COLO829 (cell line): ENCODE measurements around the gene SLC2A3.
"Not testable (repeated sequence)": the region's sequence is repeated elsewhere in the genome, so short reads cannot be mapped to it uniquely, and the experiment has no call there.

ENCODE experiments used
- DNase-seq: peaks from one replicate; pipeline ENCODE4 v3.0.0; 2012; ENCODE audit warnings: low spot score

Gene SLC2A3

DNA sequence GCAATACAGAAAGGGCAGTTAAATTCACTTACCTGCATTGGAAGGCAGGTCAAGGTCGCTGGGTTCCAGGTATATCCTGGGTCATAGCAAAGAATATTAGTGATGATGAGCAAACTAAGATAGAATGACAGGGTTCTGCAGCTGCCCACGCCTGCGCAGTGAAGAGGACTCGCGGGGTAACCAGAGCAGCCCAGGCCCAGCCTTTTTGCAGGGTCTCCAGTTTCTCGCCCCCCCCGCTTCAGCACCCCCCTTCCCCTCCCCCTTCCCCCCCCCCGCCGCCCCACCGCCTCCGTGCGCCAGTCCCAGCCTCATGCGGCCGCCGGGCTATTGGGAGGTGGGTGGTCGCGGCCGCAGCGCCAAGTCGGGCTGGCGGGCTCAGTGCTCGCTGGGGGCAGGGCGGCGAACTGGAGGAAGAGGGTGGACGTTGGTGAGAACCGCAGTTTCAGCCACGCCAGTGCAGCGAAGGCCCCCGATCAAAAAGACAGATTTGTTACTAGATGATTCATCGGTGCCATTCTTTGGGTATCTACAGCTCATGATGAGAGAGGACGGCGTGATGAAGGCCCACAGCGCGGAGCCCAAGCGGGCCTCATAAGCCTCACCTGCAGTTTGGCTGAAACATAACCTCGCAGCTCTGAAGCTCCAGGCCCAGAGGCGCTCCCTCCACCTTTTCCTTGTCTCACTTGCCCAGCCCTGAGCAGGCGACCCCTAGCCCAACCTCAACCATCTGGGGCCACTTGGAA lies 20.2 kb downstream of the SLC2A3 start:
- no peak for DNase-seq

DNA sequence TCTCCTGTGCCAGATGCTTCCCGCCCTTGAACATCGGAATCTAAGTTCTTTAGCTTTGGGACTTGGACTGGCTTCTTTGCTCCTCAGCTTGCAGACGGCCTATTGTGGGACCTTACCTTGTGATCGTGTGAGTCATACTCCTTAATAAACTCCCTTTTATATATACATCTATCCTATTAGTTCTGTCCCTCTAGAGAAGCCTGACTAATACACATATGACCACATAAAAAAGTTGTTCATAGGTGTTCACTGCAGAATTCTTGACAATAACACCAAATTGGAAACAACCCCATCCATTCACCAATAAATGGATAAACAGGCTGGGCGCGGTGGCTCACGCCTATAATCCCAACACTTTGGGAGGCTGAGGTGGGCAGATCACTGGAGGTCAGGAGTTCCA lies 25.9 kb downstream of the SLC2A3 start:
- DNase-seq = peak; percentile 71

DNA sequence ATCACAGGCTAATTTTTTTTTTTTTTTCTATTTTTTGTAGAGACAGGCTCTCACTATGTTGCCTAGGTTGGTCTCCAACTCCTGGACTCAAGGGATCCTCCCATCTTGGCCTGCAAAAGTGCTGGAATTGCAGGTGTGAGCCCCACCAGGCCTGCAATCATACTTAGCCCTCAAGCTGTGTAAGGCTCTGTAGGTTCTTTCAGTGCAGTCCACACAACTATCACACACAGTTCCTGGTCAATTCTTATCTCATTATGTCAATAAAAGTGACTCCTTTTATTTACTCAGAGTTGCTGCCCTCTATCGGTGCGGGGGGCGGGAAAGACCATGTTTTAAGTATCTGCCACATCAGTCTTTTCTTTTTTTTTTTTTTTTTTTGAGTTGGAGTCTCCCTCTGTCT lies 29.0 kb downstream of the SLC2A3 start:
- peak; percentile 56 for DNase-seq

DNA sequence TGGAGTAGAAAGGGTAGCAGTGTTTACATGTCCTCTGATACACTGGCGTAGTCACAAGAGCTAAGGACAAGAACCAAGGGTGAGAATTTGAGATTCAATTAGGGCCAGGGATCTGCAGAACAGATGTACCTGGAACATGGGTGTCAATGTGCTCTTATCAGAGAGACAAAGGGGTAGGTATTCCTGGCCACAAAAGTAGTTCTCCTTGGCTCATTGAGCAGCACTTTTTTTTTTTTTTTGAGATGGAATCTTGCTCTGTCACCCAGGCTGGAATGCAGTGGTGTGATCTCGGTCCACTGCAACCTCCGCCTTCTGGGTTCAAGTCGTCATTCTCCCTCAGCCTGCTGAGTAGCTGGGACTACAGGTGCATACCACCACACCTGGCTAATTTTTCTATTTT lies 29.7 kb downstream of the SLC2A3 start:
- not testable (repeated sequence) for DNase-seq

DNA sequence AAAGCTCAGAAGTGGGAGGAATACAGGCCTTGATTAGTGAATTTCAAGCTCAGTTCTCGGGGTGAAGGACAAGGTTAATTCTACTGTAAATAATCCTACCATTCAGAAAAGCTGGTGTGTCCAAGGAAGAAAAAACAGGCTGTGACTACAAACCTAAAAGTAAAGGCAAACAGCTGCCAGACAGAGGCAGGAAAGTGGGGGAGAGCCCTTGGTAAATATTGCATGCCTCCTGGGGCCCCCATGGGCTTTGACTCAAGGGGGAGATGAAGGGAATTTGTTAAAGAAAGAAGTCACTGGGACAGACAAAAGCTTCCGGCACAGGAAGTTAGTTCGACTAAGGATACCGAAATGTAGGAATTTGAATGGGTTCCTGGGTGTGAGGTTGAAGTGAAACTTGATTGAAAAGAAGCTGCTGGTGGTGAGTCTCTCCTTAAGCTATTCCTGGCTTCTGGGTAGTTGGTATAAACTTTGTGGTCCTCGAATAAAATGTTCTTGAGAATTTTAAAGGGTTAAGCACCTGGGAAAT lies 30.3 kb downstream of the SLC2A3 start:
- not testable (repeated sequence) for DNase-seq

DNA sequence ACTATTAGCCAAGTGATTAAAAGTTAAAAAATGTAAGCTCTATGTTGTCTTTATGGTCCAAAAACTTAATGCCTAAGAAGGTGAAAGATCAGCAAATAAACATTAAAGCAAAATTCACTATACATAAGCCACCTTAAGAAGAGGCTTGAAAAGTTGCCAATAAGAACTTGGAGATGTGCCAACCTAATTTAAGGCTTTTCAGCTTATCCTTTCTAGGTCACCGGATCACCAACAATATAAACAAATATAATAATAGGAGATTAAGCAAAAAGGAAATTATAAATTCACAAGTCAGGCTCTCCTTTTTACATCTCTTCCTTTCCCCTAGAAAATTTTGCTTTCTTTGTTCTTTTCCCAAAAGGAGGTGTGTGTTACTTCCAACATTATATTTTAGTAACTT lies 30.9 kb downstream of the SLC2A3 start:
- DNase-seq = no peak

DNA sequence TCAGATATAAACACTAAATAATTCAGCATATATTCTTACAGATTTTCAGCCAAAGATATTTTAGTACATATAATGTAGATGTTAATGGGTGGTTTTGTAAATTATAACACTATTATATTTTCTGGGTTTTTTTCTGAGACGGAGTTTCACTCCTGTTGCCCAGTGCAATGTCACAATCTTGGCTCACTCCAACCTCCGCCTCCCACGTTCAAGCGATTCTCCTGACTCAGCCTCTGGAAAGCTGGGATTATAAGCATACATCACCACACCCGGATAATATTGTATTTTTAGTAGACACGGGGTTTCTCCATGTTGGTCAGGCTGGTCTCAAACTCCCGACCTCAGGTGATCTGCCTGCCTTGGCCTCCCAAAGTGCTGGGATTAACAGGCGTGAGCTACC lies 33.6 kb downstream of the SLC2A3 start:
- not testable (repeated sequence) for DNase-seq

DNA sequence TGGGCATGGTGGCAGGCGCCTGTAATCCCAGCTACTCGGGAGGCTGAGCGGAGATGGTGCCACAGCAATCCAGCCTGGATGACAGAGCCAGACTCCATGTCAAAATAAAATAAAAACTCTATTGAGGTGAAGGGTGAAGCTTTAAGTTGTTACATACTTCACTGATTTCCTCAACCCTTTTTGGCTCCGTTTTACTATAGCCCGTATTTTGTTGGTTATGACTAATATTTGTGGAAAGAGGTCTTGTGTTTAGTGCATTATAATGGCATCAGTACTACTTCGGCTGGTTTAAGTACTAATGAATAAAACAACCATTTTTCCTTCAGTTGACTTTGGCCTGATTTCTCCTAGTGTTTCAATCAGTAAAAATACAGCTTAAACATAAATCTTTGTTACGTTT lies 36.2 kb downstream of the SLC2A3 start:
- no peak for DNase-seq

DNA sequence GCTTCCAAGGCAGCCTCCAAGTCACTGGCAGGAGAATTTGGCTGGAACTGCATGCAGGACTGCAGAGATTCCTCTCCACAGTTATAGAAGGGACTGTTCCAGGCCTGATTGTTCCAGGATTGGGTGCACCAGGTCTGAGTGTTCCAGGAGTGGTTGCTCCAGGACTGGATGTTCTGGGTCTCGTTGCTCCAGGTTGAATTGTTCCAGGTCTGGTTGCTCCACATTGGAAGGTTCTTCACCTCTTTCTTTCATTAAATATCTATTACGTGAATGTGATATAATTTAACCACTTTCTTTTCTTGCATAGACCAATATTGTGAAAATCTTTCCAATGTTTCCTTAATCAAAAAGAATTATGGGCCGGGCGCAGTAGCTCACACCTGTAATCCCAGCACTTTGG lies 39.3 kb downstream of the SLC2A3 start:
- not testable (repeated sequence) for DNase-seq

DNA sequence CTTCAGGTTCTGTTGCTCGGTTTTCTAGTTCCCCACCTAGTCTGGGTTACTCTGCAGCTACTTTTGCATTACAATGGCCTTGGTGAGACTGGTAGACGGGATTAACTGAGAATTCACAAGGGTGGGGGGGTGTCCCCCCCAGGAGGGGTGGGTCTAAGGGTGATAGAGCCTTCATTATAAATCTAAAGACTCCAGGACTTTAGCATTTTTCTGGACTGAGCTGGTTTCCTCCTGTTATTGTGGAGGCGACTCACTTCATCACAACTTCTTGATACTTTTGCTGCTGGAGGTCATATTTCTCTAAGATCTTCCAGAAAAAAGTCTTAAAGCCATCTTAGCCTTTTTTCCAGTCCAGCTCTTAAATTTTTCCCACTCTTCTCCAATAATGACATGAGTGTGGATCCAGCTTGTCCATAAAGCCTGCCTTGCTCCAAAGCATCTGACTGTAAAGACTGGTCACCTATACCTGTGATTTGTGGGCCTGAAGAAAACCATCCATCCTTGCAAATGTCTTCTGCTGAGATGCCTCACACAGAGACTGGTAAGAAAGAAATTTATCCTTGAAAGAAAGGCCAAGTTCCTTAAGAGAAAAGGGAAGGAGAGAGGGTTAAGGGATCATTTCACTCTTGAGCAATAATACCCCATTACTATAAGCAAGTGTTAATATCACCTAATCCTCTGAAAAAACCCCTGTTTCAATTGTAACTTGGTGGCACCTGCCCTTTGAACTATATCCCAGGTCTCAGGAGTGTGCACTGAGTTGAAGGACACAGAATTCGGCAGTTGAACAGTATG lies 43.6 kb downstream of the SLC2A3 start:
- DNase-seq = no peak

DNA sequence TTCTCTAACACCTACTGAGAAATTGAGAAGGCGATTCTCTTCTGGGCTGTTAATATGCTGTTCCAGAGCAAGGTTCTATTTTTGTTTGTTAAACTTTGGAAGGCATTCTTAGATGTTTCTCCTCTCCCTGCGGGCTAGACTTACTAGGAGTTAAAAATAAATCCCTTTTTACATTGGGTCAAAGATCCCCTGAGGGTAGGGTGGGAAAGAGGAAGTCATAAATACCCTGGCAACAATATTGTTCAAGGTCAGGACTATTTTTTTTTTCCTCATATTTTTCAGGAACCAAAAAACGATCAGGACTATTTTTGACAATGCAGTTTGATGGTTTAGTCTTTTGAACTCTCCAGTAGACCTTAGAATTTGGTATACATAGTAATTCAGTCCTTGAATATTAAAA lies 51.3 kb downstream of the SLC2A3 start:
- DNase-seq = no peak

DNA sequence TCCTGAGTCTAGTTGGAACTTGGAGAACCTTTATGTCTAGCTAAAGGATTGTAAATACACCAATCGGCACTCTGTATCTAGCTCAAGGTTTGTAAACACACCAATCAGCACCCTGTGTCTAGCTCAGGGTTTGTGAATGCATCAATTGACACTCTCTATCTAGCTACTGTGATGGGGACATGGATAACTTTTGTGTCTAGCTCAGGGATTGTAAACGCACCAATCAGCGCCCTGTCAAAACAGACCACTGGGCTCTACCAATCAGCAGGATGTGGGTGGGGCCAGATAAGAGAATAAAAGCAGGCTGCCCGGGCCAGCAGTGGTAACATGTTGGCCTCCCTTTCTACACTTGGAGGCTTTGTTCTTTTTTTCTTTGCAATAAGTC lies 54.3 kb downstream of the SLC2A3 start:
- DNase-seq = not testable (repeated sequence)

DNA sequence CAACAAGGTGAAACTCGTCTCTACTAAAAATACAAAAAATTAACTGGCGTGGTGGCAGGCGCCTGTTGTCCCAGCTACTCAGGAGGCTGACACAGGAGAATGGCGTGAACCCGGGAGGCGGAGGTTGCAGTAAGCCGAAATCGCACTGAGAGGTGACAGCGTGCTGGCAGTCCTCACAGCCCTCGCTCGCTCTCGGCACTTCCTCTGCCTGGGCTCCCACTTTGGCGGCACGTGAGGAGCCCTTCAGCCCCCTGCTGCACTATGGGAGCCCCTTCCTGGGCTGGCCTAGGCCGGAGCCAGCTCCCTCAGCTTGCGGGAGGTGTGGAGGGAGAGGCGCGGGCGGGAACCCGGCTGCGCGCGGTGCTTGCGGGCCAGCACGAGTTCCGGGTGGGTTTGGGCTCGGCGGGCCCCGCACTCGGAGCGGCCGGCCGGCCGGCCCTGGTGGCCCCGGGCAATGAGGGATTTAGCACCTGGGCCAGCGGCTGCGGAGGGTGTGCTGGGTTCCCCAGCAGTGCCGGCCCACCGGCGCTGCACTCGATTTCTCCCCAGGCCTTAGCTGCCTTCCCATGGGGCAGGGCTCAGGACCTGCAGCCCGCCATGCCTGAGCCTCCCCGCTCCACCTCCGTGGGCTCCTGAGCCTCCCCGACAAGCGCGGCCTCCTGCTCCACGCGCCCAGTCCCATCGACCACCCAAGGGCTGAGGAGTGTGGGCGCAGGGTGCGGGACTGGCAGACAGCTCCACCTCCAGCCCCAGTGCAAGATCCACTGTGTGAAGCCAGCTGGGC lies 54.8 kb downstream of the SLC2A3 start:
- not testable (repeated sequence) for DNase-seq

DNA sequence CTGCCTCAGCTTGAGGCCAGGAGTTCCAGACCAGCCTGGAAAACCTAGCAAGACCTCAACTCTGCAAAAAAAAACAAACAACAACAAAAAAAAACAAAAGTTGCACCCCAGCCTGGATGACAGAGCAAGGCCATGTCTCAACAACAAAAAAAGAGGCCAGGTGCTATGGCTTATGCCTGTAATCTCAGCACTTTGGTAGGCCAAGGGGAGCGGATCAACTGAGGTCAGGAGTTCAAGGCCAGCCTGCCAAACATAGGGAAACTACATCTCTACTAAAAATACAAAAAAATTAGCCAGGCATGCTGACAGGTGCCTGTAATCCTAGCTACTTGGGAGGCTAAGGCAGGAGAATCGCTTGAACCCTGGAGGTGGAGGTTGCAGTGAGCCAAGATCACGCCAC lies 56.7 kb downstream of the SLC2A3 start:
- no peak for DNase-seq

DNA sequence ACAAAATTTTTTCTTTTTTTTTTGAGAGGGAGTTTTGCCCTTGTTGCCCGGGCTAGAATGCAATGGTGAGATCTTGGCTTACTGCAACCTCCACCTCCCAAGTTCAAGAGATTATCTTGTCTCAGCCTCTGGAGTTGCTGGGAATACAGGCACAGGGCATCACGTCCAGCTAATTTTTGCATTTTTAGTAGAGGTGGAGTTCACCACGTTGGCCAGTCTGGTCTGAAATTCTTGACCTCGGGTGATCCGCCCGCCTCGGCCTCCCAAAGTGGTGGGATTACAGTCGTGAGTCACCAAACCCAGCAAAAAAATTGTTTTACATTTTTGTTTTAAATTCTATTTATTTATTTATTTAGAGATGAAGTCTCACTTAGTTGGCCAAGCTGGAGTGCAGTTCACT lies 58.6 kb downstream of the SLC2A3 start:
- no peak for DNase-seq

DNA sequence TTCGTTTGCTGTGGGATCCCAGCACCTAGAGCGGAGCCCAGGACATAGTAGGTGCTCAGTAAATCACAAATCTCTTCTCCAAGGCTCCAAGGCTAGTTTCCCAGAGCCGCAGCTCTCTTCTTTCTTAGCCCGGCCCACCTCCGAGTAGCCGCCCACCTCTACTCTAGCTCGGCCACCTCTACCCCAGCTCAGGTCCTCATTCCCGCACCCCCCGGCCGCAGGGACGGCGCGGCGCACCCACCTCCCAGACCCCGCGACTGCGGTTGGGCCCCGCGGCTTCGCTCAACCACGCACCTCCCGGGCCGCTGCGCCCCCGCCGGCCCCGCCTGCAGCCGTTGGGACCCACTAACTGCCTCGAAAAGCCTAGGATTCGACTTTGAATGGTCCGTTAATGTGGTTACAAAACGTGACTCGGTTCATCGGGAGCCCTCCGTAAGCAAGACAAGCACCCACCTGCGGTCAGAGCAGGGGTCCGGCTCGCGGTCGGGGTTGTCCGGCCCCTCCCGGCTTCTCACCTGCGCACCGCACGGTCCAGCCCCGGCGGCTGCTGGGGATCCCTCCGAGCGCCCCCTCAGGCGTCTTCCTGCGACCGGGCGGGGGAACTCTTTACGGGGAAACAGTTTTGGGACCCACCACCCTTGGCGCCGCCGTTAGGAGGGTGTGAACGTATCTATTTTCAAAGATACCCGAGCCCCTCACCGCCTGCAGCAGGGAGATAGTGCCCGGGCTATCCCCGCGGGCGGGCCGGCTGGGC lies 63.2 kb downstream of the SLC2A3 start, which contains the start of gene SLC2A14:
TSS of gene SLC2A14 (minus strand) at position 350 of the 754 bp plus-strand sequence. CDS start 3,035 bp downstream, outside the sequence.
- DNase-seq = no peak

DNA sequence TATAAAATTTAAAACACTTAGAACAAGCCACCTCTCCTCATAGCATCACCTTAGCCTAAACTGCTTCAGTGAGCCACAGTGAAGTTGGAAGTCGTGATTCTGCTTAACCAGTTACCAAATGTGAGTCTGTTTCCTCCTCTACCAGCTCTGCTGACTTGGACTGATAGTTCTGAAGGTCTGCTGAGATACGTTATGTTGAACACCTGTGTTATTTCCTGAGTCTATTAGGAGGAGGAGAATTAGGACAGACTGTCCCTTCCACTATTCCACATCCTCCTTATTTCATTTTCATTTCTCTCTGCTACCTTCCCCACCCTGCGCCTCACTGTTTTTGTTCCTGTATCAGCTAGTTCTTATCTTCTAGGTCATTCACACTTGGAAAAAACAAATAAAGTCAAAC lies 65.7 kb downstream of the SLC2A3 start:
- DNase-seq = no peak
